Neural progenitor cell (in vitro differentiated cells): Measurements from ENCODE around the gene PIGL.

ENCODE experiments used
- EZH2 ChIP-seq: fragments of 200-600 bp; sonication (generic); IDR thresholded peaks from 2 replicates; pipeline ENCODE4 v1.6.1; 2017; ENCODE audit warnings: antibody characterized with exemption, mild to moderate bottlenecking, moderate library complexity
- EZH2phosphoT487 ChIP-seq: fragments of 200-600 bp; sonication (generic); IDR thresholded peaks from 2 replicates; pipeline ENCODE4 v1.6.1; 2017; ENCODE audit warnings: antibody characterized with exemption
- TF ChIP-seq, protein P1 (sequence below): fragments of 200-600 bp; sonication (generic); IDR thresholded peaks from 2 replicates; pipeline ENCODE4 v1.5.1; 2017; ENCODE audit warnings: antibody characterized with exemption, mild to moderate bottlenecking

DNA sequence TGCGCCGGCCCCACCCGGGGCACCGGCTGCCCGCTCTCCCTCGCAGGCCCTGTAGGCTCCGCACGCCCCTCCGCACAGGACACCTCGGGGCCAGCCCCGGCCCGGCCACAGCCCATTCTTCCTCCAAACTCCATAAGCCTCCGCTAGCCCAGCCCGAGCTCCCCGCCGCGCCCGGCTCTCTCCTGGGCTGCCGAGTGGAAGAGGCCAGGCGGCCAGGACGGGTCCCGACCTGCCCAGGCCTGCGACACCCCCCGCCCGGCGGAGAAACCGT lies 2.1 kb upstream of the PIGL start:
- TF ChIP-seq, protein P1, sequence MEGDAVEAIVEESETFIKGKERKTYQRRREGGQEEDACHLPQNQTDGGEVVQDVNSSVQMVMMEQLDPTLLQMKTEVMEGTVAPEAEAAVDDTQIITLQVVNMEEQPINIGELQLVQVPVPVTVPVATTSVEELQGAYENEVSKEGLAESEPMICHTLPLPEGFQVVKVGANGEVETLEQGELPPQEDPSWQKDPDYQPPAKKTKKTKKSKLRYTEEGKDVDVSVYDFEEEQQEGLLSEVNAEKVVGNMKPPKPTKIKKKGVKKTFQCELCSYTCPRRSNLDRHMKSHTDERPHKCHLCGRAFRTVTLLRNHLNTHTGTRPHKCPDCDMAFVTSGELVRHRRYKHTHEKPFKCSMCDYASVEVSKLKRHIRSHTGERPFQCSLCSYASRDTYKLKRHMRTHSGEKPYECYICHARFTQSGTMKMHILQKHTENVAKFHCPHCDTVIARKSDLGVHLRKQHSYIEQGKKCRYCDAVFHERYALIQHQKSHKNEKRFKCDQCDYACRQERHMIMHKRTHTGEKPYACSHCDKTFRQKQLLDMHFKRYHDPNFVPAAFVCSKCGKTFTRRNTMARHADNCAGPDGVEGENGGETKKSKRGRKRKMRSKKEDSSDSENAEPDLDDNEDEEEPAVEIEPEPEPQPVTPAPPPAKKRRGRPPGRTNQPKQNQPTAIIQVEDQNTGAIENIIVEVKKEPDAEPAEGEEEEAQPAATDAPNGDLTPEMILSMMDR = no peak
- TF ChIP-seq EZH2phosphoT487 (no peak), EZH2 (no peak)
